Cardiac fibroblast (primary cell): ENCODE data around the gene PSKH1.

Experiments
- DNase-seq, 2 donors: peaks; one replicate each; pipeline versions ENCODE4 v3.0.0 to v3.0.0-alpha.2; 2010; ENCODE audit warnings: low read depth in 2 of 2
- H3K4me3 ChIP-seq, 2 donors: replicated peaks in 1 of 2; 1 replicate in 1 of 2; 2 replicates in 1 of 2; pipeline ENCODE4 v1.5.1; 2011; ENCODE audit warnings: low read depth in 2 of 2, low read length in 2 of 2, mild to moderate bottlenecking in 2 of 2, moderate library complexity in 1 of 2
- TF ChIP-seq, protein P1 (sequence below): IDR thresholded peaks from one replicate; pipeline ENCODE4 v1.5.1; 2011; ENCODE audit warnings: low read depth, mild to moderate bottlenecking, low read length, inconsistent platforms

PSKH1 gene

DNA sequence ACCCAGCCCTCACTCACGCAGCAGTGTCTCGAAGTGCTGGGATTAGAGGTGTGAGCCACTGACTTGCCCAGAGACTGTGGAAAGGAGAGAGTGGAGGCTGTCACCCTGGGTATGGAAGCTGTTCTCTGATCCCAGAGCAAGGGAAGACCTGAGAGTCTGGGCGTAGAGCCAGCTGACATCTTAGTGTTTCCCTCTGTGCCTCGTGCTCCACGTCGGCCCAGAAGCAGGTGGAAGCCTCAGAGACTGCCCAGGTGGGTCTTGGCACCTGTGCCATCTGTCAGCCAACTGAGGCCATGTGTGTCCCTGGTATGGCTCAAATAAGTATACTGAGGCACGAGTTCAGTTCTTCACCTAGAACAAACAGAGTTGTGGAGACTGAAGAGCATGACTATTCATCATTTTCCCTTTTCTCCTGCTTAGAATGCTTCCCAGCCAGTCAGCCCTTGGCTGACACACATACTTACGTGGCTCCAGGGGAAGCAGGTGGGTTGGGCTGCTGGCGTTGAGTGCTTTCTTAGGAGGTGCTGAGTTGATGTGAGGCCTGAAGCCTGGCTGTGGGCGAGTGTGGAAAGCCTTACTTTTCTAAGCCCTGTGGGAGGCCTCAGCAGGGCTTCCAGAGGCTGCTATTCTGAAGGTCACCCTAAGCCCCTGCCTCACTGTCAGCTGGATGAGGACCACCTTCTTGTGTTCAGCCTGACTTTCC is 30.5 kb downstream of the PSKH1 start:
- TF ChIP-seq, protein P1, sequence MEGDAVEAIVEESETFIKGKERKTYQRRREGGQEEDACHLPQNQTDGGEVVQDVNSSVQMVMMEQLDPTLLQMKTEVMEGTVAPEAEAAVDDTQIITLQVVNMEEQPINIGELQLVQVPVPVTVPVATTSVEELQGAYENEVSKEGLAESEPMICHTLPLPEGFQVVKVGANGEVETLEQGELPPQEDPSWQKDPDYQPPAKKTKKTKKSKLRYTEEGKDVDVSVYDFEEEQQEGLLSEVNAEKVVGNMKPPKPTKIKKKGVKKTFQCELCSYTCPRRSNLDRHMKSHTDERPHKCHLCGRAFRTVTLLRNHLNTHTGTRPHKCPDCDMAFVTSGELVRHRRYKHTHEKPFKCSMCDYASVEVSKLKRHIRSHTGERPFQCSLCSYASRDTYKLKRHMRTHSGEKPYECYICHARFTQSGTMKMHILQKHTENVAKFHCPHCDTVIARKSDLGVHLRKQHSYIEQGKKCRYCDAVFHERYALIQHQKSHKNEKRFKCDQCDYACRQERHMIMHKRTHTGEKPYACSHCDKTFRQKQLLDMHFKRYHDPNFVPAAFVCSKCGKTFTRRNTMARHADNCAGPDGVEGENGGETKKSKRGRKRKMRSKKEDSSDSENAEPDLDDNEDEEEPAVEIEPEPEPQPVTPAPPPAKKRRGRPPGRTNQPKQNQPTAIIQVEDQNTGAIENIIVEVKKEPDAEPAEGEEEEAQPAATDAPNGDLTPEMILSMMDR: no peak
- no peak for DNase-seq
- no peak overlapping the region for H3K4me3 ChIP-seq

- no peak overlapping the region for H3K4me3 ChIP-seq
- TF ChIP-seq, protein P1: no peak
- DNase-seq: no peak
Measured at GRCh38 chr16:67924140-67924906, 31.3 kb downstream of the PSKH1 start.

DNA sequence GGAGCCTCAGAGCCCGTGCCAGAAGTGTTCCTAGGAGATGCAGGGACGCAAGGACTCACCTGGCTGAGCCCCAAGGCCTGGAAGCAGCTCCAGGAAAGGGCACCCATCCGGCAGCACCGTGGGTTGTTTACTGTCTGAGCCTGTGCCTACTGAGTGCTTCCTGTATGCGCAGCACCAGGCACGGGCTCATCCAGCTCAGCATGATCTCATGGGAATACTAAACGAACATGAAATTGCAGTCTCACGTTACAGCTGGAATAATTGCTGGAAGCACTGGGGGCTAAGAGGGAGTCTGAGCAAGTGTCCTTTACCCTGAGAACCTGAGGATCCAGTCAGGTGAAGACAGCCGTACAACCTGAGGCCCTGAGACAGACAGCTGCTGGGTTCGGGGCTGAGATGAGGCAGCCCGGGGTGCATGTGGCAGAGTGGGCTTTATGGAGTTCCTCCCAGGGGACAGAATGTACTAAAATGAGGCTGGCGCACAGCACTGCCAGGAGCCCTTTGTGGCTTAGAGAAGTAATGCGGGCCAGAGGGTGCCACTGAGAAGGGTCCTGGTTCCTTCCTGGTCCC is 33.2 kb downstream of the PSKH1 start:
- TF ChIP-seq, protein P1: peak; percentile 15
- peak in 1 of 2 donors; percentile 63 for DNase-seq

GRCh38 chr16:67927131-67927941 is 34.3 kb downstream of the PSKH1 start:
- TF ChIP-seq, protein P1: no peak
- DNase-seq: no peak

More for the DNA sequence above, 33.2 kb downstream of the PSKH1 start:
- H3K4me3 ChIP-seq: no peak overlapping the region

DNA sequence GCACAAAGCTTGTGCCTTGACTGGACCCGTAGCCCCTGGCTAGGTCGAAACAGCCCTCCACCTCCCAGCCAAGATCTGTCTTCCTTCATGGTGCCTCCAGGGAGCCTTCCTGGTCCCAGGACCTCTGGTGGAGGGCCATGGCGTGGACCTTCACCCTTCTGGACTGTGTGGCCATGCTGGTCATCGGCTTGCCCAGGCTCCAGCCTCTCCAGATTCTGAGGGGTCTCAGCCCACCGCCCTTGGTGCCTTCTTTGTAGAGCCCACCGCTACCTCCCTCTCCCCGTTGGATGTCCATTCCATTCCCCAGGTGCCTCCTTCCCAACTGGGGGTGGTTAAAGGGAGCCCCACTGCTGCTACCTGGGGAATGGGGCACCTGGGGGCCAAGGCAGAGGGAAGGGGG is 35.1 kb downstream of the PSKH1 start:
- H3K4me3 ChIP-seq: no peak overlapping the region
- TF ChIP-seq, protein P1: no peak

More at GRCh38 chr16:67927131-67927941, 34.3 kb downstream of the PSKH1 start:
- no peak overlapping the region for H3K4me3 ChIP-seq

More for the DNA sequence above, 35.1 kb downstream of the PSKH1 start:
- no peak for DNase-seq
